Mesendoderm (in vitro differentiated cells): ENCODE data around the gene LCN6.
"Not testable (repeated sequence)": the region's sequence is repeated elsewhere in the genome, so short reads cannot be mapped to it uniquely, and the experiment has no call there.

ENCODE experiments used
- DNase-seq: peaks from one replicate; pipeline ENCODE4 v3.0.0; 2013
- H2AK5ac ChIP-seq: 2 replicates; pipeline ENCODE4 v1.6.1; 2013; ENCODE audit warnings: low read length, inconsistent platforms
- H2BK120ac ChIP-seq: 2 replicates; pipeline ENCODE4 v1.6.1; 2013; ENCODE audit warnings: low read depth, mild to moderate bottlenecking, low read length, moderate library complexity, mixed read lengths
- H2BK15ac ChIP-seq: replicated peaks from 2 replicates; pipeline ENCODE4 v1.6.1; 2013; ENCODE audit warnings: low read depth, mild to moderate bottlenecking, moderate library complexity
- H2BK5ac ChIP-seq: 2 replicates; pipeline ENCODE4 v1.6.1; 2013; ENCODE audit warnings: low read length, inconsistent platforms
- H3K18ac ChIP-seq: 2 replicates; pipeline ENCODE4 v1.6.1; 2013; ENCODE audit warnings: mild to moderate bottlenecking, low read length, mixed read lengths
- H3K23ac ChIP-seq: one replicate; pipeline ENCODE4 v1.6.1; 2013; ENCODE audit warnings: low read length
- H3K27ac ChIP-seq: 2 replicates; pipeline ENCODE4 v1.5.1; 2013; ENCODE audit warnings: low read depth, mild to moderate bottlenecking, inconsistent platforms, low read length, moderate library complexity
- H3K27me3 ChIP-seq: 2 replicates; pipeline ENCODE4 v1.6.1; 2013; ENCODE audit warnings: low read length, control low read depth, mild to moderate bottlenecking, inconsistent platforms; ENCODE audit not compliant: insufficient read depth, poor library complexity
- H3K36me3 ChIP-seq: 2 replicates; pipeline ENCODE4 v1.6.1; 2013; ENCODE audit warnings: low read length, inconsistent platforms; ENCODE audit not compliant: control insufficient read depth, insufficient read depth
- H3K4ac ChIP-seq: one replicate; pipeline ENCODE4 v1.6.1; 2013; ENCODE audit warnings: low read depth, mild to moderate bottlenecking, low read length, moderate library complexity
- H3K4me1 ChIP-seq: 2 replicates; pipeline ENCODE4 v1.6.1; 2013; ENCODE audit warnings: low read depth, low read length, inconsistent platforms; ENCODE audit not compliant: control insufficient read depth
- H3K4me2 ChIP-seq: 2 replicates; pipeline ENCODE4 v1.6.1; 2013; ENCODE audit warnings: low read length
- H3K4me3 ChIP-seq: 2 replicates; pipeline ENCODE4 v1.5.1; 2013; ENCODE audit warnings: mild to moderate bottlenecking, low read length
- H3K56ac ChIP-seq: one replicate; pipeline ENCODE4 v1.6.1; 2013; ENCODE audit warnings: low read length
- H3K79me1 ChIP-seq: 2 replicates; pipeline ENCODE4 v1.6.1; 2013; ENCODE audit warnings: low read length, inconsistent platforms
- H3K79me2 ChIP-seq: 2 replicates; pipeline ENCODE4 v1.6.1; 2013; ENCODE audit warnings: mild to moderate bottlenecking, low read length; ENCODE audit not compliant: control insufficient read depth, insufficient read depth
- H3K9ac ChIP-seq: 2 replicates; pipeline ENCODE4 v1.6.1; 2013; ENCODE audit warnings: low read length, inconsistent platforms
- H4K5ac ChIP-seq: one replicate; pipeline ENCODE4 v1.6.1; 2013; ENCODE audit warnings: low read length
- H4K8ac ChIP-seq: one replicate; pipeline ENCODE4 v1.6.1; 2013; ENCODE audit warnings: low read depth, mild to moderate bottlenecking, control low read depth, low read length, moderate library complexity
- WGBS: extraction: QIAGEN DNeasy Blood & Tissue Kit; methylation state at CpG from one replicate; pipeline ENCODE4 v1.1.7; 2013; ENCODE audit warnings: low lambda C conversion rate, missing lambda C conversion rate; ENCODE audit not compliant: insufficient coverage; ENCODE audit errors: extremely low coverage; 5-methylcytosine and 5-hydroxymethylcytosine counted together

LCN6 gene

GRCh38 chr9:136788644-136789522 is 40.6 kb upstream of the LCN6 start:
- H3K4me3 ChIP-seq, H3K9ac ChIP-seq, H3K4ac ChIP-seq, H3K23ac ChIP-seq, H4K8ac ChIP-seq, H3K36me3 ChIP-seq, H3K79me1 ChIP-seq, H2AK5ac ChIP-seq, H3K4me2 ChIP-seq, H4K5ac ChIP-seq, H3K4me1 ChIP-seq, H2BK120ac ChIP-seq, H2BK5ac ChIP-seq, H3K27me3 ChIP-seq, H3K18ac ChIP-seq, H2BK15ac ChIP-seq, H3K79me2 ChIP-seq: not testable (repeated sequence)
- peak; percentile 76 for DNase-seq
- peak overlapping the region; percentile 82 for H3K27ac ChIP-seq
- no CpG with 5 or more reads among the region's 27 CpGs for WGBS
- H3K56ac ChIP-seq: peak overlapping the region; percentile 42

- Histone ChIP-seq H3K4me1 (no peaks in the 10 kb centered on the region), H3K27me3 (no peaks in the 10 kb centered on the region), H3K27ac (no peak overlapping the region), H3K18ac (no peak overlapping the region), H3K56ac (no peak overlapping the region), H3K23ac (no peak overlapping the region), H3K9ac (no peak overlapping the region), H2AK5ac (no peak overlapping the region), H3K4me2 (no peak overlapping the region), H3K4ac (no peak overlapping the region), H3K79me1 (peaks cover 2% of the 10 kb centered on the region), H4K8ac (no peak overlapping the region), H2BK120ac (no peak overlapping the region), H3K79me2 (no peaks in the 10 kb centered on the region), H3K36me3 (no peaks in the 10 kb centered on the region), H2BK15ac (no peak overlapping the region), H2BK5ac (no peak overlapping the region), H3K4me3 (no peak overlapping the region), H4K5ac (no peak overlapping the region)
- no CpG with 5 or more reads among the region's 21 CpGs for WGBS
- peak; percentile 81 for DNase-seq
Measured at GRCh38 chr9:136787690-136788400, 39.5 kb upstream of the LCN6 start.

- H3K9ac ChIP-seq, H3K27ac ChIP-seq, H4K5ac ChIP-seq, H3K4ac ChIP-seq, H3K27me3 ChIP-seq, H2BK15ac ChIP-seq, H2AK5ac ChIP-seq, H3K4me1 ChIP-seq, H2BK120ac ChIP-seq, H4K8ac ChIP-seq, DNase-seq, H2BK5ac ChIP-seq, H3K18ac ChIP-seq, H3K4me3 ChIP-seq, H3K23ac ChIP-seq, H3K79me1 ChIP-seq, H3K56ac ChIP-seq, H3K4me2 ChIP-seq, H3K79me2 ChIP-seq, H3K36me3 ChIP-seq: not testable (repeated sequence)
- WGBS: no CpG with 5 or more reads among the region's 4 CpGs
Measured at GRCh38 chr9:136786983-136787382, 38.7 kb upstream of the LCN6 start.

- H3K79me2 ChIP-seq: no peaks in the 10 kb centered on the region
- H4K5ac ChIP-seq: no peak overlapping the region
- no peak overlapping the region for H2BK15ac ChIP-seq
- H3K4me1 ChIP-seq: no peaks in the 10 kb centered on the region
- no peak overlapping the region for H2BK5ac ChIP-seq
- no CpG with 5 or more reads among the region's 10 CpGs for WGBS
- H3K36me3 ChIP-seq: no peaks in the 10 kb centered on the region
- H2AK5ac ChIP-seq: no peak overlapping the region
- H3K27me3 ChIP-seq: no peaks in the 10 kb centered on the region
- H4K8ac ChIP-seq: no peak overlapping the region
- H3K18ac ChIP-seq: no peak overlapping the region
- no peaks in the 10 kb centered on the region for H3K79me1 ChIP-seq
- no peak overlapping the region for H3K4me3 ChIP-seq
- H3K4ac ChIP-seq: no peak overlapping the region
- no peak overlapping the region for H2BK120ac ChIP-seq
- no peak for DNase-seq
- no peak overlapping the region for H3K56ac ChIP-seq
- no peak overlapping the region for H3K27ac ChIP-seq
- no peak overlapping the region for H3K4me2 ChIP-seq
- no peak overlapping the region for H3K23ac ChIP-seq
- no peak overlapping the region for H3K9ac ChIP-seq
Measured at GRCh38 chr9:136786451-136786850, 38.1 kb upstream of the LCN6 start.

GRCh38 chr9:136785565-136786355 is 37.4 kb upstream of the LCN6 start:
- H3K27me3 ChIP-seq, H3K56ac ChIP-seq, H2BK5ac ChIP-seq, H3K9ac ChIP-seq, H3K4me2 ChIP-seq, H3K4me1 ChIP-seq, DNase-seq, H2BK120ac ChIP-seq, H3K79me2 ChIP-seq, H3K18ac ChIP-seq, H3K23ac ChIP-seq, H3K36me3 ChIP-seq, H4K5ac ChIP-seq, H2AK5ac ChIP-seq, H3K27ac ChIP-seq, H4K8ac ChIP-seq, H3K4ac ChIP-seq, H3K4me3 ChIP-seq, H2BK15ac ChIP-seq, H3K79me1 ChIP-seq: not testable (repeated sequence)
- WGBS: no CpG with 5 or more reads among the region's 23 CpGs
